Activated T-cell treated with anti-CD3 and anti-CD28 coated beads, Interleukin-2, amount 50 U/mL, for 4 hours (primary cell): ENCODE measurements around the gene LRP2BP. TPM values are rescaled to one million over a fixed set of nuclear protein-coding genes. Genes with fewer than 3 reads are reported as not detected.

Source experiments
- ATAC-seq, 2 donors: fragments of 200-7000 bp; cut with Tn5 transposase; one replicate each; pipeline ENCODE4 v1.10.0; 2021
- DNase-seq: peaks from one replicate; pipeline ENCODE4 v3.0.0-alpha.2; 2020
- H3K27me3 Mint-ChIP-seq: one replicate; pipeline ENCODE4 v1.8.0; 2021; ENCODE audit warnings: low read depth, mixed read lengths
- H3K36me3 Mint-ChIP-seq: one replicate; pipeline ENCODE4 v1.8.0; 2022; ENCODE audit warnings: mixed read lengths; ENCODE audit not compliant: insufficient read depth
- H3K4me1 Mint-ChIP-seq: one replicate; pipeline ENCODE4 v1.8.0; 2021; ENCODE audit warnings: low read depth, mixed read lengths
- H3K4me3 Mint-ChIP-seq: one replicate; pipeline ENCODE4 v1.8.0; 2021; ENCODE audit warnings: mild to moderate bottlenecking, moderate library complexity, mixed read lengths
- H3K9me3 Mint-ChIP-seq: one replicate; pipeline ENCODE4 v1.8.0; 2021; ENCODE audit warnings: mixed read lengths
- total RNA-seq, 3 donors: library from RNA; stranded (reverse); gene quantifications; one replicate each; pipeline ENCODE4 v1.2.1, GENCODE V29; 2021

Gene LRP2BP
- total RNA-seq, 3 donors from 2014 or later = 0.16 to 0.40 (median 0.21) TPM

DNA sequence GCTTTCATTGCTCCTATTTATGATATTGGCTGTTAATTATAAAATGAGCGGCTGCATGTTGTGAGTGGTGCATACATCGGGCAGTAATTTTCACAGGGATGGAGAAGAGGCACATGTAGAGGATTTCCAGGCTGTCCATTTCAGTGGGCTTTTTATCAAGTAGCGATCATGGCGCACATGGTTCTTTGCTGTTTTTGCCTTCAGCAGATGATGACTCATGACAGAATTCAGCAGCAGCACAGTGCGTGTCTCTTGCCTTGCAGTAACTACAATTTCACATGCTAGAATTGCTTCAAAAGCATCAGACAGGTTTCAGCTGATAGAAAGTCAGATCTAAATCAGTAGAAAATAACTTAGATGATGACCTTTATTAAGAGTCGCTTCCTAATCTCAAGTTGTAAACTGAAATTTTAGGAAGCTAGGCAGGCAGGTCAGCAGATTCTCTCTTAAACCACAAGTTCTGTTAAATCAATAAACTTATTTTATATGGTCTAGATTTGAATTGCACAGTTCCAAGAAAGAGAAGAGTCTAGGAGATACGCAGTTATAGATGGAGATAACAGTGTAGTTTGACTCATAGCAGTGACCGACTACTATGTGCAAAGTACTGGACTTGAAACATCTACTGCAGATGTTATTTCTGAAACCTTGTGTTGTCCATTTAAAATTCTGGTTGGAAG lies 35.8 kb downstream of the LRP2BP start:
- Mint-ChIP-seq H3K4me1 (no peaks in the 10 kb centered on the region), H3K9me3 (no peaks in the 10 kb centered on the region), H3K4me3 (no peak overlapping the region), H3K36me3 (peaks cover 22% of the 10 kb centered on the region), H3K27me3 (no peaks in the 10 kb centered on the region)
- DNase-seq = no peak
- no peak for ATAC-seq

DNA sequence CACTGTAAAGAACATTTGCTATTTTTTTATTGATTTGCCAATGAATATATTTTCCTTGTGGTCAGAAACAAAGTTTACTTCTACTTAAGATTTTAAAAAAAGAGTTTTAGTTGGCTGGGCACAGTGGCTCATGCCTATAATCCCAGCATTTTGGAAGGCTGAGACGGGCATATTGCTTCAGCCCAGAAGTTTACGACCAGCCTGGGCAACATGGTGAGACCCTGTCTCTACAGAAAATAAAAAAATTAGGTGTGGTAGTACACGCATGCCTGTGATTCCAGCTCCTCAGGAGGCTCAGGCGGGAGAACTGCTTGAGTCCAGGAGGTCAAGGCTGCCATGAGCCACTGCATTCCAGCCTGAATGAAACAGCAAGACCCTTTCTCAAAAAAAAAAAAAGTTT lies 36.8 kb downstream of the LRP2BP start:
- Mint-ChIP-seq H3K4me1 (no peaks in the 10 kb centered on the region), H3K27me3 (no peaks in the 10 kb centered on the region)
- no peak for ATAC-seq

GRCh38 chr4:185358514-185358913 lies 37.2 kb downstream of the LRP2BP start:
- DNase-seq = no peak
- Mint-ChIP-seq H3K27me3 (no peaks in the 10 kb centered on the region), H3K9me3 (no peaks in the 10 kb centered on the region), H3K4me3 (no peak overlapping the region), H3K36me3 (peaks cover 26% of the 10 kb centered on the region), H3K4me1 (no peaks in the 10 kb centered on the region)
- ATAC-seq = no peak

More for the DNA sequence above, 36.8 kb downstream of the LRP2BP start:
- no peak for DNase-seq
- peaks cover 25% of the 10 kb centered on the region for H3K36me3 Mint-ChIP-seq
- no peaks in the 10 kb centered on the region for H3K9me3 Mint-ChIP-seq
- H3K4me3 Mint-ChIP-seq = no peak overlapping the region

DNA sequence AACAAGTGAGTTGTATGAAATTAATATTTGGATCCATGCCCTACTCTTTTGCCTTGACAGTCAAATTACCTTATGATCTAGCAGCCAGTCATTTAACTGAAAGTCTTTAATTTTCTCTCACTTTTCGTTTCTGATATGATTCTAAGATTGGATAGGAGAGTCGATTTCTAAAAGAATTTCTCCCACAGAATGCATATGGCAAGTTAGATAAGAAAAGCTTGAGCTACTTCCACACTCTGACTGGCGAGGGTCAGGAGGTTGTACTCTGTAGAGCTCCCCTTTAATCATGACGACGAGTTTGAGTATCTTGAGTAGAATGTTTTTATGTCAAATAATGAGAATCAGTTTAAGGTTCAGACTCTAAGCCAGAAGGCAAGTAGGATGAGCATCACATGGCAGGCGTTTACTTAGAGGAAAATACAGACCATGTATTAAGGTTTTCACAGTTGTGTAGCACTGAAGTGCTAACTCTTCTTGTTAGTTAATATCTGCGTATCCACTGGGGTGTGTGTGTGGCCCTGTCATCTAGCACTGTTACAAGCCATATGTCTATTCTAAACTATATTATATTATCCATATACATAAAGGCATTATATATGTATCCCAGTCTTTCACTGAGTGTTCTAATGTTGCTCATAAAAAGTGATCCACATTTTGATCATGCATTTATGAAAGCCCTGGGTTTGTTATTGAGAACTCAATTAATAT lies 37.8 kb downstream of the LRP2BP start:
- Mint-ChIP-seq H3K9me3 (no peaks in the 10 kb centered on the region), H3K27me3 (no peaks in the 10 kb centered on the region), H3K4me3 (no peak overlapping the region), H3K36me3 (peaks cover 31% of the 10 kb centered on the region), H3K4me1 (no peaks in the 10 kb centered on the region)
- ATAC-seq (no peak), DNase-seq (no peak)

DNA sequence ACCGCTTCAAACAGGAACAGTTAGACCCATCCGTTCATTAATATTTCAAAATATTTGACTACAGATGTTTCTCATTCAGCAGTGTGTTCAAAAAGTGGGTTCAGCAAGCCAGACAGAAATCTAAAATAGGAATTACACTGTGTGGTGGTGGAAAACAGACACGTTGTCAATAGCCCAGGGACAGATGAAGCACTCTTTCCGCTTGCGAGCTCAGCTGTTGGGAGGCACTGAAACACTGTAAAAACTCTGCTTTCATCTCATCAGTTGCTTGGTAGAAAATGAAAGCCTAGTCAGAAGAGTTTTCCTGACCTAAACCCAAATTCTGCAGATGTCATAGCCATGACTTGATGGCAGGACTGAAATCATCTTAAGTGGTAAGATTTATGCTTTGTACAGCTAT lies 38.5 kb downstream of the LRP2BP start:
- Mint-ChIP-seq H3K36me3 (peaks cover 37% of the 10 kb centered on the region), H3K27me3 (no peaks in the 10 kb centered on the region), H3K4me1 (no peaks in the 10 kb centered on the region), H3K4me3 (no peak overlapping the region), H3K9me3 (no peaks in the 10 kb centered on the region)
- no peak for DNase-seq
- ATAC-seq = no peak

DNA sequence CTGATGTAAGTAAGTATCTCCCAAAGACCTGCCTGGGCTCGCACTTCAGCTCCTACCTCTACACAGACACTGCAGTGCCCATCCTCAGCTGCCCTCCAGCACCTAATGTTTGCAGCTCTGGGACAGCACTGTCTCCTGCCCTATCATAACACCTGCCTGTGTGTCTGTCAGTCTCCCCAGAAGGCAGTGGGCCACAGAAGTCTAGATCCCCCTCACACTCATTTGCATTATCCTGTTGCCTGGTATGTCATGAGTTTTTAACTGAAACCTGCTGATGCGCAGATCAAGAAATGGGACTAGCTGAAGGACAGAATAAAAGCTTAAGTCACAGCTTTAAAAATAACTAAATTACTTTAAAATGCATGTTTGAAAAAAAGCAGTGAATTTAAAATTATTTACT lies 43.0 kb downstream of the LRP2BP start:
- no peak for DNase-seq
- Mint-ChIP-seq H3K27me3 (no peaks in the 10 kb centered on the region), H3K9me3 (no peaks in the 10 kb centered on the region), H3K4me1 (no peaks in the 10 kb centered on the region), H3K4me3 (no peak overlapping the region), H3K36me3 (peaks cover 58% of the 10 kb centered on the region)
- no peak for ATAC-seq

DNA sequence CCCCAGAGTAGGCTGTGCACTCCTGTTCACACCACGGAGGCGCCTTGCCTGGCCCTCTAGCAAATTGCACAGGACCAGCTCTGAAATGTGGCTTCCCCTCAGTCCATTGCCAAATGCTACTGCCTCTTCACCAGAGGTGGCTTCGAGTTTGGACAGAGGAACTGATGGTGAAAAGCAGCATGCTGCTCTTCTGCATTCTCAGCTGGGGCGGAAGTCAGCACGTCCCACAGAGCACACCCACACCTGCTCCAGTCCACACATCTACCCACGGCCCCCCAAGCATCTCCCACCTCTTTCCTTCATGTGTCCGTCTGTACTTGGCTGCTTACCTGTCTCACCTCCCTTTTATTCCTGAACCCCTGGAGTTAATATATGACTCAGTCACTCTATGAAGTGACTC lies 43.5 kb downstream of the LRP2BP start:
- Mint-ChIP-seq H3K4me3 (no peak overlapping the region), H3K4me1 (no peaks in the 10 kb centered on the region), H3K36me3 (peaks cover 59% of the 10 kb centered on the region), H3K9me3 (no peaks in the 10 kb centered on the region), H3K27me3 (no peaks in the 10 kb centered on the region)
- ATAC-seq (no peak), DNase-seq (no peak)

DNA sequence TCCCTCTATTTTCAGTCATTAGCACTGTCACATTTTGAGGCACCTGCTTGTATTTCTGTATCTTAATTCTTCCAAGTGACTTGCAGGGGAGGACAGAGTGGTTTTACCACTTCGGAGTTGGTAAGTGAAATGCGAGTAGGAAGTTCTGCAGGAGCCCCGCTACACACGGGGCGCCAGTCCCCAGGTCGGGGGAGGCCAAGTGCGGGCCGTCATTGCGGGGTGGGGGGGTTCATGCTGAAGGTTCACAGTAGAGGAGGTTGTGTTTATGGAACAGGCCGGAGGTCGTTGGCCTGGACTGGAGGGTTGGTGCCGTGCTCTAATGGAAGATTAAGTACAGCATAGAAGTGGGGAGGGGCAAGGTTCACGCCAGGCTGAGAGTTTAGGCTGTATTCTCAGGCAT lies 44.0 kb downstream of the LRP2BP start:
- Mint-ChIP-seq H3K36me3 (peaks cover 64% of the 10 kb centered on the region), H3K4me1 (no peaks in the 10 kb centered on the region), H3K9me3 (no peaks in the 10 kb centered on the region), H3K4me3 (no peak overlapping the region), H3K27me3 (no peaks in the 10 kb centered on the region)
- no peak for DNase-seq
- ATAC-seq = no peak

DNA sequence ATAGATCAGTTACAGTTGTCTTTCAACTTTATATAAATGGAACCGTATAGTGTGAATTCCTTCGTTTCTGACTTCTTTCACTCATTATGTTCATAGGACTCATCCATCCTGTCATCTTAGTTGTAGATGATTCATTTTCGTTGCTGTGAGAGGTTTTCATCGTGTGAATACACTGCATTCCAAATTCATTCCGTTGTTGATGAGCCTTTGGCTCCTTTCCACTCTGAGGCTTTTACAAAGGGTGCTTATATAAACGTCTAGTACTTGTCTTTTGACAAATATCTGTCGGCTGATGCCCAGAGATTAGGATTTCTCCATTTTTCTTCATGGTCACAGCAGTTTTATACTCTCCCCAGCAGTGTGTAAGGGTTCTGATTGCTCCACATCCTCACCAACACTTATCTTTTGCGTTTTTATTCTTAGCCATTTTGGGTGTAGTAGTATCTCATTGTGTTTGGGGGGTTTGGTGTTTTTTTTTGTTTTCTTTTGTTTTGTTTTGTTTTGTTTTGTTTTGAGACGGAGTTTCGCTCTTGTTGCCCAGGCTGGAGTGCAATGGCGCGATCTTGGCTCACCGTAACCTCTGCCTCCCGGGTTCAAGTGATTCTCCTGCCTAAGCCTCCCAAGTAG lies 48.6 kb downstream of the LRP2BP start:
- peaks cover 23% of the 10 kb centered on the region for H3K4me1 Mint-ChIP-seq
- ATAC-seq = no peak
- peaks cover 54% of the 10 kb centered on the region for H3K36me3 Mint-ChIP-seq
- H3K9me3 Mint-ChIP-seq = no peaks in the 10 kb centered on the region
- no peak overlapping the region for H3K4me3 Mint-ChIP-seq
- no peak for DNase-seq
- H3K27me3 Mint-ChIP-seq = no peaks in the 10 kb centered on the region

- ATAC-seq (no peak), DNase-seq (no peak)
- Mint-ChIP-seq H3K27me3 (no peaks in the 10 kb centered on the region), H3K9me3 (no peaks in the 10 kb centered on the region), H3K4me1 (peaks cover 40% of the 10 kb centered on the region), H3K36me3 (peaks cover 42% of the 10 kb centered on the region), H3K4me3 (no peak overlapping the region)
Observed at GRCh38 chr4:185344743-185345538, 50.8 kb downstream of the LRP2BP start.

DNA sequence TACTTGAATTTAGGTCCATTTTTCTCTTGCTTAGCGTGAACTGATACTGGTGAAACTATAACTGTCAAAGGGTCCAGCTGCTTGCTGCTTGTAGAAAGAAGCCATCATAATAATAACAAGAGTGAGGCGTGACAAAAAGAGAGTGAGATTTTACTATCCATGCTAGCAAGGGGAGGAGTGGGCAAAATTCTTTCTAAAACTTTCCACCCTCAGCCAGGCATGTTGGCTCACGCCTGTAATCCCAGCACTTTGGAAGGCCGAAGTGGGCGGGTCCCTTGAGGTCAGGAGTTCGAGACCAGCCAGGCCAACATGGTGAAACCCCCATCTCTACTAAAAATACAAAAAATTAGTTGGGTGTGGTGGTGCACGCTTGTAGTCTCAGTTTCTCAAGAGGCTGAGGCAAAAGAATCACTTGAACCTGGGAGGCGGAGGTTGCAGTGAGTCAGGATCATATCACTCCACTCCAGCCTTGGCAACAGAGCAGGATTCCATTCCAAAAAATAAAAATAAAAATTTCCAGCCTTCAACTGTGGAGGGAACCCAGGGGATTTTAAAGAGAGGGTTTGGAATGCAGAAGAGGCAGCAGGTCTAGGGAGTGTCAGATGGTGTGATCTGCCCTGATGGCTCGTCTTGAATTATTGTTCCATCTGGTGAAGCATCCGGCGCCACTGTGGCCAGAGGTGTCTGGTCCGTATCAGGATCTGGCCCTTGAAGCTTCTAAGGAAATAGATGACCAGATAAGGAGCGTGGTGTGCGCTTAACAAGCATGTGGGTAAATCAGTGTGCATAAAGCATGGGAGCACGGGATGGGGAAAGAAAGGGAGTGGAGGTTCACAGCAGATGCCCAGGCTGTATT lies 51.8 kb downstream of the LRP2BP start:
- ATAC-seq (no peak), DNase-seq (no peak)
- peaks cover 39% of the 10 kb centered on the region for H3K36me3 Mint-ChIP-seq
- H3K27me3 Mint-ChIP-seq = no peaks in the 10 kb centered on the region
- peaks cover 46% of the 10 kb centered on the region for H3K4me1 Mint-ChIP-seq
- no peak overlapping the region for H3K4me3 Mint-ChIP-seq
- H3K9me3 Mint-ChIP-seq = no peaks in the 10 kb centered on the region

DNA sequence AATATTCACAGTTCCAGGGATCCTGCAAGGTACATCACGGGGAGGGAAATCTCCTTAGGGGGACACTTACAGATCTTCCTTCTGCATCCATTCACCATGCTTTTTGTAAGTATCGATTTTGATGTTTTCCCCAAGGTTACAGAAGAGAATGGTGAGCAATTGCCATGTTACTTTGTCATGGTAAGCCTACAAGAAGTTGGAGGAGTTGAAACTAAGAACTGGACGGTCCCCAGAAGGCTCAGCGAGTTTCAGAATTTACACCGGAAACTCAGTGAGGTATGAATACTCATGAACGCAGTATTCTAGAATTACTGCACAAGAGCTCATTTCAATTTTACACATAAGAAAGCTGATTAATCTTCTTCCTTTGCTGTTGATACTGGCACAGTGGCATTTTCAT lies 53.9 kb downstream of the LRP2BP start:
- Mint-ChIP-seq H3K4me3 (no peak overlapping the region), H3K4me1 (peaks cover 46% of the 10 kb centered on the region), H3K27me3 (no peaks in the 10 kb centered on the region), H3K36me3 (peaks cover 29% of the 10 kb centered on the region), H3K9me3 (no peaks in the 10 kb centered on the region)
- DNase-seq (no peak), ATAC-seq (peak in 1 of 2 donors; percentile 69)

DNA sequence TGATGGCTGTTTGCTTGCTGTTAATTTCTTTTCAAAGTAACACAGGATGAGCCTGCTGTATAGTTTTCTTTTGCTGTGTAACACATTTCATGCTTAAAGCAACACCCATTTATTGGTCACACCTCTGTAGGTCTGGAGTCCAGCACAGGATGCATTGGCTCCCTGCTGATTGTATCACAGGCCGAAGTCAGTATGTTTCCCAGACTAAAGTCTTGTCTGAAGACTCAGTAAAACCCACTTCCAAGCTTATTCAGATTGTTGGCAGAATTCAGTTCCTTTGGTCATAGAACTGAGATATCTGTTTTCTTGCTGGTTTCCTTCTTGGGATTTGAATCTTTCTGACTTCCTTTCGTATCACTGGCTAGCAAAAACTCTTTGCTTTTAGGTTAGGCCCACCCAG lies 54.3 kb downstream of the LRP2BP start:
- Mint-ChIP-seq H3K4me3 (no peak overlapping the region), H3K27me3 (no peaks in the 10 kb centered on the region), H3K9me3 (no peaks in the 10 kb centered on the region), H3K36me3 (peaks cover 31% of the 10 kb centered on the region), H3K4me1 (peaks cover 46% of the 10 kb centered on the region)
- ATAC-seq (no peak), DNase-seq (no peak)

GRCh38 chr4:185339941-185340340 lies 55.8 kb downstream of the LRP2BP start:
- DNase-seq (no peak), ATAC-seq (no peak)
- Mint-ChIP-seq H3K36me3 (peaks cover 38% of the 10 kb centered on the region), H3K9me3 (no peaks in the 10 kb centered on the region), H3K4me3 (no peak overlapping the region), H3K27me3 (no peaks in the 10 kb centered on the region), H3K4me1 (peaks cover 41% of the 10 kb centered on the region)
